Neuronal stem cell (in vitro differentiated cells): ENCODE measurements around the gene SORBS1.

Experiments
- DNase-seq: peaks from one replicate; pipeline ENCODE4 v3.0.0-alpha.2; 2013; ENCODE audit warnings: low spot score
- H2AFZ ChIP-seq: one replicate; pipeline ENCODE4 v1.6.1; 2013; ENCODE audit warnings: mild to moderate bottlenecking, low read length, inconsistent platforms
- H2AK5ac ChIP-seq: 2 replicates; pipeline ENCODE4 v1.6.1; 2013; ENCODE audit warnings: low read depth, mild to moderate bottlenecking, inconsistent platforms, low read length, moderate library complexity, mixed read lengths
- H2BK120ac ChIP-seq: 2 replicates; pipeline ENCODE4 v1.6.1; 2013; ENCODE audit warnings: low read depth, mild to moderate bottlenecking, inconsistent platforms, low read length, moderate library complexity, mixed read lengths
- H2BK12ac ChIP-seq: one replicate; pipeline ENCODE4 v1.6.1; 2013; ENCODE audit warnings: low read length, inconsistent platforms
- H2BK15ac ChIP-seq: 2 replicates; pipeline ENCODE4 v1.6.1; 2013; ENCODE audit warnings: mild to moderate bottlenecking, low read length, inconsistent platforms, mixed read lengths
- H2BK5ac ChIP-seq: one replicate; pipeline ENCODE4 v1.6.1; 2013; ENCODE audit warnings: inconsistent platforms, mild to moderate bottlenecking, low read length, moderate library complexity
- H3K14ac ChIP-seq: one replicate; pipeline ENCODE4 v1.6.1; 2013; ENCODE audit warnings: low read length, inconsistent platforms
- H3K18ac ChIP-seq: 2 replicates; pipeline ENCODE4 v1.6.1; 2013; ENCODE audit warnings: low read length, inconsistent platforms
- H3K23ac ChIP-seq: 2 replicates; pipeline ENCODE4 v1.6.1; 2013; ENCODE audit warnings: low read depth, mild to moderate bottlenecking, mixed read lengths, low read length, inconsistent platforms; ENCODE audit not compliant: poor library complexity
- H3K27ac ChIP-seq: replicated peaks from 3 replicates; pipeline ENCODE4 v1.5.1; 2013; ENCODE audit warnings: low read length, inconsistent platforms
- H3K27me3 ChIP-seq, 3 experiments: 2 replicates each; pipeline ENCODE4 v1.6.1; 2013; ENCODE audit warnings: low read length in 3 of 3, mild to moderate bottlenecking in 2 of 3, inconsistent platforms in 1 of 3, low read depth in 1 of 3, mixed read lengths in 1 of 3, moderate library complexity in 1 of 3; ENCODE audit not compliant: control insufficient read depth in 3 of 3, insufficient read depth in 3 of 3
- H3K36me3 ChIP-seq, 2 donors: replicated peaks in 1 of 2; 2 replicates each; pipeline ENCODE4 v1.6.1; 2013; ENCODE audit warnings: low read length in 2 of 2; ENCODE audit not compliant: control insufficient read depth in 2 of 2, insufficient read depth in 2 of 2
- H3K4ac ChIP-seq: 2 replicates; pipeline ENCODE4 v1.6.1; 2013; ENCODE audit warnings: inconsistent platforms, mild to moderate bottlenecking, low read length, moderate library complexity
- H3K4me1 ChIP-seq, 2 donors: 1 replicate in 1 of 2; 2 replicates in 1 of 2; pipeline ENCODE4 v1.6.1; 2013; ENCODE audit warnings: low read length in 2 of 2, low read depth in 1 of 2; ENCODE audit not compliant: control insufficient read depth in 2 of 2, insufficient read depth in 1 of 2
- H3K4me2 ChIP-seq: one replicate; pipeline ENCODE4 v1.6.1; 2013; ENCODE audit warnings: mild to moderate bottlenecking, low read length, inconsistent platforms; ENCODE audit not compliant: insufficient read depth, poor library complexity, severe bottlenecking
- H3K4me3 ChIP-seq, 2 donors: 2 replicates each; pipeline ENCODE4 v1.5.1; 2013; ENCODE audit warnings: low read length in 2 of 2, mild to moderate bottlenecking in 2 of 2, inconsistent platforms in 1 of 2, moderate library complexity in 1 of 2
- H3K79me1 ChIP-seq: one replicate; pipeline ENCODE4 v1.6.1; 2013; ENCODE audit warnings: low read depth, mild to moderate bottlenecking, inconsistent platforms, low read length, moderate library complexity
- H3K9ac ChIP-seq: one replicate; pipeline ENCODE4 v1.6.1; 2013; ENCODE audit warnings: mild to moderate bottlenecking, low read depth, low read length, inconsistent platforms; ENCODE audit not compliant: poor library complexity
- H3K9me3 ChIP-seq, 2 donors: replicated peaks in 1 of 2; 2 replicates each; pipeline versions ENCODE3 to v1.6.1; 2013; ENCODE audit warnings: low read length in 2 of 2, mild to moderate bottlenecking in 2 of 2, inconsistent platforms in 1 of 2, low read depth in 1 of 2, mixed read lengths in 1 of 2, moderate library complexity in 1 of 2; ENCODE audit not compliant: control insufficient read depth in 2 of 2, insufficient read depth in 1 of 2
- H4K8ac ChIP-seq: one replicate; pipeline ENCODE4 v1.6.1; 2013; ENCODE audit warnings: low read depth, mild to moderate bottlenecking, inconsistent platforms, low read length, moderate library complexity
- H4K91ac ChIP-seq: one replicate; pipeline ENCODE4 v1.6.1; 2013; ENCODE audit warnings: low read length, low read depth, mild to moderate bottlenecking, inconsistent platforms; ENCODE audit not compliant: poor library complexity
- WGBS, 2 donors: extraction: QIAGEN DNeasy Blood & Tissue Kit; methylation state at CpG; one replicate each; pipeline ENCODE4 v1.1.7; 2013; ENCODE audit warnings: missing lambda C conversion rate in 2 of 2, mixed read lengths in 1 of 2; ENCODE audit not compliant: insufficient read length in 2 of 2, insufficient replicate concordance in 1 of 2; ENCODE audit errors: extremely low coverage in 2 of 2; 5-methylcytosine and 5-hydroxymethylcytosine counted together

The SORBS1 gene

DNA sequence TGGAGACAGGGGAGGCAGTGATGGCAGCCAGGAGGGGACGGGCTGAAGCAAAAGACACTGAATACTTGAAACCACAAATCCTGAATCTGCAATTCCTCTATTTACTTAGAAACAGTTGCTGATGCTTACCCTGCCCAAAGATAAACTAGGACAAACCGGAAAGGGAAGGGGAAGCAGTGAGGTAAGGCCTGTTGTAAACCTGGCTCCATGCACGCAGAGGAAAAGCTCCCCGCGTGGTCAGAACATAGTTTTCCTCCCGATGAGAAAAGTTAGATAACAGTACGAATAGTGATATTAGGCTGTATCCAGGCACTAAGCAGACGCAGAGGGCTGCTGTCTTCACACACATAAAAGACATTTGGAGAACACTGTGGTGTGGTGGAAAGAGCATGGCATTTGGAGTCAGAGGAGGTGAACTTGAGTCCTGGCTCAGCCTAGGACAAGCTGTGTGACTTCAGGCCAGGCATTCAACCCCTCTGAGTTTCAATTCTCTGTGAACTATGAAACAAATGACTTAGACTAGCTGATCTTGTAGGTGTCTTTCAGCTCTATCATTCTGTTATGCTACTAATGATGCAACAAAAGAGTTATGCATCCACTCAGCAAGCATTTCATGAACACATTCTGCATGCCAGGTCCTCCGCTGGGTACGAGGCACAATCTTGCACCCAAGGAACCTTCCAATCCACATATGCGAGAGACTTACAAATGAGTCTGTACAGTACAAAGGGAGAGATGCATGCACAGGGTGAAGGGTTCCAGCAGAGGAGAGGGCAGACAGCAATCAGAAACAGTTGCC is 80.9 kb downstream of the SORBS1 start:
- Histone ChIP-seq H3K4ac (no peak overlapping the region), H3K14ac (no peak overlapping the region), H2BK15ac (no peak overlapping the region), H2BK12ac (no peak overlapping the region), H3K36me3 (no peaks in the 10 kb centered on the region), H4K91ac (no peak overlapping the region), H2BK5ac (no peak overlapping the region), H3K27me3 (no peaks in the 10 kb centered on the region), H3K4me3 (no peak overlapping the region), H4K8ac (no peak overlapping the region), H3K23ac (no peak overlapping the region), H3K4me1 (peaks cover 13 to 29% of the 10 kb centered on the region in 2 donors), H3K27ac (no peak overlapping the region), H3K9ac (no peak overlapping the region), H3K18ac (no peak overlapping the region), H3K9me3 (no peaks in the 10 kb centered on the region), H2AK5ac (no peak overlapping the region), H2AFZ (no peak overlapping the region), H2BK120ac (no peak overlapping the region), H3K4me2 (no peak overlapping the region), H3K79me1 (no peaks in the 10 kb centered on the region)
- no CpG with 5 or more reads among the region's 11 CpGs for WGBS, 2 donors
- DNase-seq: no peak

DNA sequence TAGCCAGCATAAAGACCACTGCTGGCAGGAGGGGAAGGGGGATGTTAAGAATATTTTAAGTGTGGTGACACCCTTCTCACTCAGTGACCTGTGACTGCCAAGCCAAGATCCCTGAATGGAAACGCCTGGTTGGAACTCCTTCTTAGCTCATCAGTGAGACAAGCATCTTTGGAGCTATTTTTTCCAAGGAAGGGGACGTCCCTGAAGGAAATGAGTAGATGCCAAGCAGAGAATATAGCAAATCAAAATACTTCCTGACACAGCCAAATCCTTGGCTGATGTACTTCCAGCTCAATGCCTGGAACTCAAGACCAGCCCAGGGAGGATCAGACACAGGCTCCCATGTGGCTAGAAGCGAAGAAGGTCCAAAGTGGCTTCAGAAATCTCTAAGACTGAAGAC is 82.2 kb downstream of the SORBS1 start:
- Histone ChIP-seq H3K4me1 (peaks cover 13 to 29% of the 10 kb centered on the region in 2 donors), H2AK5ac (no peak overlapping the region)
- DNase-seq: no peak

DNA sequence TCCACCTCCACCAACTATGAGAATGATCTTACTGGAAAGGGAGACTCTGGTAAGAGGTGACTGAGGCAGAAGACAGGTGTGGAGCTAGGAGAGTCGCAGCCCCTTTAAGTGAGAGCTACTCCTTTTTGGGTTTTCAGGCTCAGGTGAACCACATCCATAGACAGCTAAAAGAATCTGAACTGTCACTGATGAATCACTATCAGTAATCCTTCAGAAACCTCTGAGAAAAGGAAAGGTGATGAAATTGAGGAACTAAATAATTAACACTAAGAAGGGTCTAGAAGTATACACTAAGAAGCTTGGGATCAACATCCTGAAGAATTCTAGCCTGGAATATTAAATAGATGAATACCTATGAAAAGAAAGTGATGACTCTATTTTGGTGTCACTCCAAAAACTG is 83.0 kb downstream of the SORBS1 start:
- no peak overlapping the region for H2BK5ac ChIP-seq
- no peak overlapping the region for H3K4ac ChIP-seq
- H3K9ac ChIP-seq: no peak overlapping the region
- no peaks in the 10 kb centered on the region for H3K36me3 ChIP-seq
- H2AK5ac ChIP-seq: no peak overlapping the region
- H2AFZ ChIP-seq: no peak overlapping the region
- H3K14ac ChIP-seq: no peak overlapping the region
- H3K79me1 ChIP-seq: no peaks in the 10 kb centered on the region
- H3K4me1 ChIP-seq: peaks cover 13 to 29% of the 10 kb centered on the region in 2 donors
- no peak overlapping the region for H3K23ac ChIP-seq
- H2BK15ac ChIP-seq: no peak overlapping the region
- H3K27me3 ChIP-seq: no peaks in the 10 kb centered on the region
- no CpG with 5 or more reads among the region's 1 CpG for WGBS, 2 donors
- DNase-seq: no peak
- H3K4me2 ChIP-seq: no peak overlapping the region
- no peak overlapping the region for H2BK12ac ChIP-seq
- no peak overlapping the region for H3K27ac ChIP-seq
- no peak overlapping the region for H3K4me3 ChIP-seq
- no peak overlapping the region for H3K18ac ChIP-seq
- H3K9me3 ChIP-seq: no peaks in the 10 kb centered on the region
- H4K8ac ChIP-seq: no peak overlapping the region
- H4K91ac ChIP-seq: no peak overlapping the region
- no peak overlapping the region for H2BK120ac ChIP-seq

More for the DNA sequence above, 82.2 kb downstream of the SORBS1 start:
- H2BK12ac ChIP-seq: no peak overlapping the region
- no peaks in the 10 kb centered on the region for H3K9me3 ChIP-seq
- no peaks in the 10 kb centered on the region for H3K79me1 ChIP-seq
- H3K14ac ChIP-seq: no peak overlapping the region
- no peak overlapping the region for H3K4ac ChIP-seq
- H3K4me2 ChIP-seq: no peak overlapping the region
- H3K4me3 ChIP-seq: no peak overlapping the region
- H2BK120ac ChIP-seq: no peak overlapping the region
- no peak overlapping the region for H3K23ac ChIP-seq
- H3K27me3 ChIP-seq: no peaks in the 10 kb centered on the region
- no peak overlapping the region for H4K91ac ChIP-seq
- no peak overlapping the region for H3K27ac ChIP-seq
- no peaks in the 10 kb centered on the region for H3K36me3 ChIP-seq
- no peak overlapping the region for H2BK5ac ChIP-seq
- WGBS, 2 donors: no CpG with 5 or more reads among the region's 3 CpGs
- no peak overlapping the region for H3K18ac ChIP-seq
- no peak overlapping the region for H2BK15ac ChIP-seq
- no peak overlapping the region for H2AFZ ChIP-seq
- H4K8ac ChIP-seq: no peak overlapping the region
- H3K9ac ChIP-seq: no peak overlapping the region

DNA sequence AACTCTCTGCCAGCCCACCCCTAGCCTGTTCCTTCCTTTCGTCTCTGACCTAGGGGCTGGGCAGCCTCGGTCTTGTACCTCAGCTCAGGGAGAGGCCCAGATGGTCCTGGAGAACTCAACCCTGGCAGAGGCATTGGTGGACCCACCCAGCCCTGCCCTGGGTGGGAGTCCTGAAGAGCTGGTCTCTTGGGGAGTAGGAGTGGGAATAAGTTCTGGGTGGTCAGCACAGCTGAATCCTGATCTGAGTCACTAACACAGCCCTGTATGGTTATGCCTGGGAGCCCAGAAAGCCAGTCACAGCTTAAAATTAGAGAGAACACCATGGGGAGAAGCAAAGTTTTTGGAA is 84.0 kb downstream of the SORBS1 start:
- H4K8ac ChIP-seq: no peak overlapping the region
- H3K14ac ChIP-seq: no peak overlapping the region
- DNase-seq: no peak
- no peak overlapping the region for H2BK5ac ChIP-seq
- no peak overlapping the region for H3K27ac ChIP-seq
- H3K18ac ChIP-seq: peak overlapping the region; percentile 49
- H3K4me2 ChIP-seq: no peak overlapping the region
- no peak overlapping the region for H2BK15ac ChIP-seq
- H3K27me3 ChIP-seq: no peaks in the 10 kb centered on the region
- H2BK12ac ChIP-seq: no peak overlapping the region
- H3K36me3 ChIP-seq: no peaks in the 10 kb centered on the region
- H3K9me3 ChIP-seq: no peaks in the 10 kb centered on the region
- H3K4me3 ChIP-seq: no peak overlapping the region
- no peak overlapping the region for H2BK120ac ChIP-seq
- no peak overlapping the region for H2AK5ac ChIP-seq
- H4K91ac ChIP-seq: no peak overlapping the region
- WGBS, 2 donors: no CpG with 5 or more reads among the region's 2 CpGs
- no peak overlapping the region for H3K23ac ChIP-seq
- no peaks in the 10 kb centered on the region for H3K79me1 ChIP-seq
- no peak overlapping the region for H3K9ac ChIP-seq
- H3K4ac ChIP-seq: no peak overlapping the region
- peak overlapping the region; percentile 77 for H2AFZ ChIP-seq
- peaks cover 13 to 29% of the 10 kb centered on the region in 2 donors for H3K4me1 ChIP-seq
